Nephron (organoid): ENCODE measurements around the gene SIGLEC11.
A peak's percentile ranks its signal among the peaks of the same experiment; 100 is the strongest.

Experiments used
- H3K27ac Mint-ChIP-seq, 3 experiments: 2 replicates each; pipeline ENCODE4 v1.8.0; 2020; ENCODE audit warnings: mixed read lengths in 3 of 3, mild to moderate bottlenecking in 2 of 3, moderate library complexity in 1 of 3
- H3K27me3 Mint-ChIP-seq: 2 replicates; pipeline ENCODE4 v1.8.0; 2021; ENCODE audit warnings: low read depth, mild to moderate bottlenecking, moderate library complexity, mixed read lengths
- H3K36me3 Mint-ChIP-seq: 2 replicates; pipeline ENCODE4 v1.8.0; 2020; ENCODE audit warnings: low read depth, mixed read lengths
- H3K4me1 Mint-ChIP-seq: 2 replicates; pipeline ENCODE4 v1.8.0; 2020; ENCODE audit warnings: mixed read lengths
- H3K4me3 Mint-ChIP-seq, 3 experiments: 2 replicates each; pipeline ENCODE4 v1.8.0; 2020; ENCODE audit warnings: mild to moderate bottlenecking in 3 of 3, mixed read lengths in 3 of 3, moderate library complexity in 2 of 3
- H3K9me3 Mint-ChIP-seq: 2 replicates; pipeline ENCODE4 v1.8.0; 2020; ENCODE audit warnings: mixed read lengths
- TF ChIP-seq, protein P1 (sequence below), 3 experiments: fragments of 200-600 bp; sonication (generic); IDR thresholded peaks; one replicate each; pipeline ENCODE4 v1.5.0; 2021; ENCODE audit warnings: antibody characterized with exemption in 3 of 3; ENCODE audit not compliant: unreplicated experiment in 3 of 3

The SIGLEC11 gene

DNA sequence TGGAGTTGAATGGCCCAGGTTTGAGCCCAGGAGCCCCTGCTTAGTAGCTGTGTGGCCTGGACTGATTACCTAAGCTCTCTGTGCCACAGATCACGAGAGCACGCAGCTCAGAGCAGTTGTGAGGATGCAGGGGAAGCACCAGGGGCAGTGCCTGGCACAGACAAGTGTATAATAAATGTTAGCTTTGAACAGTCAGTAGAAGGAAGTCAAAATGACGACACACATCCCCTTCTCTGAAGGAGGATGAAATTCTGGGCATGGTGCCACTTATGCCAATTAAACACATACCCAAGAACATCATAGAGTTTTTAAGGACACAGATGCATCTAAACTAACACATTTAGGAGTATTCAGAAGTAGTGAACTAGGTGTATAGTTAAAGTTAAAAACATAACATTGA is 24.9 kb upstream of the SIGLEC11 start:
- Mint-ChIP-seq H3K36me3 (peaks cover 40% of the 10 kb centered on the region), H3K9me3 (no peaks in the 10 kb centered on the region), H3K27ac (no peak overlapping the region), H3K27me3 (peaks cover 3% of the 10 kb centered on the region), H3K4me1 (no peaks in the 10 kb centered on the region), H3K4me3 (no peak overlapping the region)
- TF ChIP-seq, protein P1, sequence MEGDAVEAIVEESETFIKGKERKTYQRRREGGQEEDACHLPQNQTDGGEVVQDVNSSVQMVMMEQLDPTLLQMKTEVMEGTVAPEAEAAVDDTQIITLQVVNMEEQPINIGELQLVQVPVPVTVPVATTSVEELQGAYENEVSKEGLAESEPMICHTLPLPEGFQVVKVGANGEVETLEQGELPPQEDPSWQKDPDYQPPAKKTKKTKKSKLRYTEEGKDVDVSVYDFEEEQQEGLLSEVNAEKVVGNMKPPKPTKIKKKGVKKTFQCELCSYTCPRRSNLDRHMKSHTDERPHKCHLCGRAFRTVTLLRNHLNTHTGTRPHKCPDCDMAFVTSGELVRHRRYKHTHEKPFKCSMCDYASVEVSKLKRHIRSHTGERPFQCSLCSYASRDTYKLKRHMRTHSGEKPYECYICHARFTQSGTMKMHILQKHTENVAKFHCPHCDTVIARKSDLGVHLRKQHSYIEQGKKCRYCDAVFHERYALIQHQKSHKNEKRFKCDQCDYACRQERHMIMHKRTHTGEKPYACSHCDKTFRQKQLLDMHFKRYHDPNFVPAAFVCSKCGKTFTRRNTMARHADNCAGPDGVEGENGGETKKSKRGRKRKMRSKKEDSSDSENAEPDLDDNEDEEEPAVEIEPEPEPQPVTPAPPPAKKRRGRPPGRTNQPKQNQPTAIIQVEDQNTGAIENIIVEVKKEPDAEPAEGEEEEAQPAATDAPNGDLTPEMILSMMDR (IDR thresholded peaks at IDR 0.05; ENCODE audit: unreplicated experiment in 3 of 3) = no peak

DNA sequence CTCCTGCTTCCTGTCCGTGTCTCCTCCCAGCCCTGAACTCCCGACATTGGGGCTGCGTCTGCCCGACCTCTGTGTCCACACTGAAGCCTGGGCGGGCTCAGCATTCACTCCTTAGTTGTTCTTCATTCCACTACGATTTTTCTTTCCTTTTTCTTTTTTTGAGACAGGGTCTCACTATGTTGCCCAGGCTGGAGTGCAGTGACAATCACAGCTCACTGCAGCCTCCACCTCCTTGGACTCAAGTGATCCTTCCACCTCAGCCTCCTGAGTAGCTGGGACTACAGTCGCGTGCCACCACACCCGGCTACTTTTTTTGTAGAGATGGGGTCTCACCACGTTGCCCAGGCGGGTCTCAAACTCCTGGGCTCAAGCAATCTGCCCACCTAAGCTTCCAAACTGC is 23.5 kb upstream of the SIGLEC11 start:
- peaks cover 40% of the 10 kb centered on the region for H3K36me3 Mint-ChIP-seq
- H3K4me3 Mint-ChIP-seq = no peak overlapping the region
- H3K4me1 Mint-ChIP-seq = no peaks in the 10 kb centered on the region
- no peaks in the 10 kb centered on the region for H3K9me3 Mint-ChIP-seq
- H3K27me3 Mint-ChIP-seq = peaks cover 2% of the 10 kb centered on the region
- TF ChIP-seq, protein P1 (IDR thresholded peaks at IDR 0.05; ENCODE audit: unreplicated experiment in 3 of 3) = no peak
- H3K27ac Mint-ChIP-seq = no peak overlapping the region

DNA sequence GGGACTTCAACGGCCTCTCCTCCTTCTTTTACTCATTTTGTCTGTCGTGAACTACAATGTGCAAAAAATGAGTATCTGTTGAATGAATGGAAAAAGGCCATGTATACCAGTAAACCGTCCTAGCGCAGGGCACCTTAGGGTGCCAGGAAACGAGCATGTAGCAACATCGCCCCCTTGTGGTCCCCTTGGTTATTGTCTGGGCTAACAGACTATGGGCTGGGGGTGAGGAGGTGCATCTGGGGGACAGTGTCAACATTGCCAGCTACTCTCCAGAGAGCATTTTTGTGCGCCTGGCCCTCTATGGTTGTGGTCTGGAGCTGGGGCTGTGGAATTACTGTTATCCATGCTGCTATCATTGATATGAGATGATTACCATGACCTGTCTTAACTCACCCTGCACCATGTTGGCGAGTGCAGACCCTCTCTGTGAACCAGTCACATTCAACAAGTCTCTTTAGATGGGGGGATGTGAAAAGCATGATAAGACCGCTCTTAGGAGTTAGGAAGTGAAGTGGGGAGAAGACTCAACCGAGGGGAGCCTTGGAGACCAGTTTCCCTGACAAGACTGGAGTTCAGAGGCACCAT is 22.8 kb upstream of the SIGLEC11 start:
- Mint-ChIP-seq H3K27me3 (no peaks in the 10 kb centered on the region), H3K4me3 (no peak overlapping the region), H3K9me3 (no peaks in the 10 kb centered on the region), H3K27ac (no peak overlapping the region), H3K4me1 (no peaks in the 10 kb centered on the region), H3K36me3 (peaks cover 34% of the 10 kb centered on the region)
- TF ChIP-seq, protein P1 (IDR thresholded peaks at IDR 0.05; ENCODE audit: unreplicated experiment in 3 of 3) = peak; percentile 73 to 85 (median 77)

DNA sequence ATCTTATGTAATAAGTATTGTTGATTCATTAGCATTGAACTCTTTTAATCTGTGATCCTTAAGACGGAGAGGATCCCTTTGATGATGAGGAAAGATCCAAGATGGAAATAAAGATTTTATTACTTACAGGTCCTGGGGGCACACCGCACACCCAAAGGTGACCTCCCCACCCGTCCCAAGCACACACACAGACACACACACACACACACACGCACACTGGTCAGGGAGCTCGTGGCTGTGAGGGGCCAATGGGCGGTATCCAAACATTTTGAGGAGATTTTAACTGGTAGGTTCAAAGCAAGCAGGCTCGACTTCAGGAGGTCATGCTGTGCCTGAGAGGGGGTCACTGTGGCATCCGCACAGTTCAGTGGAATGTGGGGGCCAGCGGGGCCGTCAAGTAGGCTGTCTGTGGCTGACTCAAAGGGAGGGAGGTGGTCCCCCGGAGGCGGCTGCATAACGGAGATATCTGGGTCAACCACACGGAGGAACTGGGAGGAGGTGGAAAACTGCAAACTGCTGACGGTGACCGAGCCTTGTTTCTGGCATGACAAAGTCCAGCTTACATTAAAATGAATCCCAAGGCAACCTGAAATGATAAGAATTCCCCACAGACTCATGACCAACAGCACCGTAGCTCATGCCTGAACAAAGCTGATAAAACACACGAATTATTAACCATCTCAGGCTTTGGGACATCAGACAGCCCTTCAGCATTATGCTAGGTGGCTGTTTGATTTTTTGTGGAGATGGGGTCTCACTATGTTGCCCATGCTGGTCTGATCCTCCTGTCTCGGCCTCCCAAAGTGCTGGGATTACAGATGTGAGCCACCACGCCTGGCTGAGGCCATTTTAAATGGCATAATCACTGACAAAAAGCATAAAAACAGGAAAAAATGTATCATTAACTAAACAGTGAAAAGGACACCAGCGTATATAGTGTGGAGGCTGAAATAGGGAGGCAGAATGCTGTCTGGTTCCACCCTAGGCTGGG is 20.9 kb upstream of the SIGLEC11 start:
- TF ChIP-seq, protein P1 (IDR thresholded peaks at IDR 0.05; ENCODE audit: unreplicated experiment in 3 of 3) = no peak
- Mint-ChIP-seq H3K4me3 (no peak overlapping the region), H3K9me3 (no peaks in the 10 kb centered on the region), H3K4me1 (no peaks in the 10 kb centered on the region), H3K27ac (no peak overlapping the region), H3K36me3 (peaks cover 24% of the 10 kb centered on the region), H3K27me3 (no peaks in the 10 kb centered on the region)

DNA sequence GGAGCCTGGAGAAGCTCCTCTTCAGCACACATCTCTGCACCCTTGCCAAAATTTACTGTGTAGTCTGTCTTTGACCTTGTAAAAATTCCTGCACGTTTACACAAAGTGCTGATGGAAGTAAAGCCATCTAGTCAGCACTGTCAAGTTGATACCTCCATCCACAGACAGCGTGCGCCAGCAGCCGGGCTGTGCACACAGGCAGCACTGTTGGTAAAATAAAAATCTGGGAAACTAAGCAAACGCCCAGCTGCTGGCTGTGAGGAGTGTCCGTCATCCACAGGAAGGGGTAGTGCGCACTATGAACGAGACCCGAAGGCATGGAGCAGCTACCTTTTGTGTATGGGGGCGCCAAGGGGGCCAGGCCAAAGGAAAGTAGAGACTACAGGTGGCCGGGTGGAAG is 17.4 kb upstream of the SIGLEC11 start:
- TF ChIP-seq, protein P1 (IDR thresholded peaks at IDR 0.05; ENCODE audit: unreplicated experiment in 3 of 3) = no peak
- no peak overlapping the region for H3K4me3 Mint-ChIP-seq
- peaks cover 3% of the 10 kb centered on the region for H3K4me1 Mint-ChIP-seq
- H3K27ac Mint-ChIP-seq = no peak overlapping the region
- H3K9me3 Mint-ChIP-seq = no peaks in the 10 kb centered on the region
- H3K27me3 Mint-ChIP-seq = no peaks in the 10 kb centered on the region
- H3K36me3 Mint-ChIP-seq = peaks cover 15% of the 10 kb centered on the region
